SU-DHL-6 (cell line): ENCODE results near the gene RTN4R.

Source experiments
- H2AFZ ChIP-seq: fragments of 200-600 bp; sonication (generic); 2 replicates; pipeline ENCODE4 v1.6.1; 2014; ENCODE audit warnings: low read depth, mild to moderate bottlenecking, moderate library complexity, mixed read lengths, antibody characterized with exemption, low read length; ENCODE audit not compliant: severe bottlenecking
- H3F3A ChIP-seq: fragments of 200-600 bp; shearing (Covaris generic); 2 replicates; pipeline ENCODE4 v1.6.0; 2016; ENCODE audit warnings: antibody characterized with exemption, mild to moderate bottlenecking; ENCODE audit not compliant: insufficient read depth
- H3K27ac ChIP-seq: fragments of 200-600 bp; sonication (generic); 2 replicates; pipeline ENCODE4 v1.5.1; 2016; ENCODE audit warnings: low read depth, mild to moderate bottlenecking, low read length, moderate library complexity, mixed read lengths
- H3K27me3 ChIP-seq: fragments of 200-600 bp; sonication (generic), shearing (Covaris generic); 2 replicates; pipeline ENCODE4 v1.6.0; 2014; ENCODE audit warnings: mild to moderate bottlenecking, low read length
- H3K36me3 ChIP-seq: fragments of 200-600 bp; sonication (generic); 2 replicates; pipeline ENCODE4 v1.6.1; 2014; ENCODE audit warnings: mild to moderate bottlenecking, low read length, mixed read lengths
- H3K4me2 ChIP-seq: fragments of 300-600, 200-600 bp; shearing (Covaris generic), sonication (generic); 2 replicates; pipeline ENCODE4 v1.6.0; 2014; ENCODE audit warnings: low read length, low read depth, mild to moderate bottlenecking; ENCODE audit not compliant: poor library complexity, severe bottlenecking
- H3K4me3 ChIP-seq: fragments of 200-600 bp; sonication (generic); 2 replicates; pipeline ENCODE4 v1.5.1; 2014; ENCODE audit warnings: antibody characterized with exemption, low read length, mild to moderate bottlenecking, mixed read lengths; ENCODE audit not compliant: insufficient read depth, poor library complexity, severe bottlenecking
- H3K79me2 ChIP-seq: fragments of 200-600 bp; sonication (generic); 2 replicates; pipeline ENCODE4 v1.6.1; 2014; ENCODE audit warnings: mild to moderate bottlenecking, low read length, moderate library complexity; ENCODE audit not compliant: insufficient read depth
- H3K9ac ChIP-seq: fragments of 200-600 bp; sonication (generic); 2 replicates; pipeline ENCODE4 v1.7.0; 2014; ENCODE audit warnings: mild to moderate bottlenecking, low read length
- H3K9me2 ChIP-seq: fragments of 200-600 bp; sonication (generic); replicated peaks from 2 replicates; pipeline ENCODE4 v1.6.1; 2014; ENCODE audit warnings: low read length; ENCODE audit not compliant: insufficient read depth
- H3K9me3 ChIP-seq: fragments of 200-600 bp; sonication (generic); 2 replicates; pipeline ENCODE4 v1.6.1; 2014; ENCODE audit warnings: low read length, mixed read lengths; ENCODE audit not compliant: insufficient read depth
- H4K20me1 ChIP-seq: fragments of 200-600 bp; sonication (generic); 2 replicates; pipeline ENCODE4 v1.6.1; 2014; ENCODE audit warnings: low read depth, mild to moderate bottlenecking, antibody characterized with exemption, low read length, moderate library complexity, mixed read lengths
- EZH2phosphoT487 ChIP-seq: fragments of 200-600 bp; sonication (generic), shearing (Covaris generic); conservative IDR thresholded peaks from 2 replicates; pipeline ENCODE4 v1.6.1; 2018; ENCODE audit warnings: mild to moderate bottlenecking, antibody characterized with exemption, low read length, moderate library complexity, mixed read lengths
- TF ChIP-seq, protein P1 (sequence below): fragments of 200-600 bp; sonication (generic); IDR thresholded peaks from one replicate; pipeline ENCODE4 v1.5.1; 2017; ENCODE audit warnings: antibody characterized with exemption, mild to moderate bottlenecking, low read length, moderate library complexity; ENCODE audit not compliant: insufficient read depth, poor library complexity, severe bottlenecking

The RTN4R gene

DNA sequence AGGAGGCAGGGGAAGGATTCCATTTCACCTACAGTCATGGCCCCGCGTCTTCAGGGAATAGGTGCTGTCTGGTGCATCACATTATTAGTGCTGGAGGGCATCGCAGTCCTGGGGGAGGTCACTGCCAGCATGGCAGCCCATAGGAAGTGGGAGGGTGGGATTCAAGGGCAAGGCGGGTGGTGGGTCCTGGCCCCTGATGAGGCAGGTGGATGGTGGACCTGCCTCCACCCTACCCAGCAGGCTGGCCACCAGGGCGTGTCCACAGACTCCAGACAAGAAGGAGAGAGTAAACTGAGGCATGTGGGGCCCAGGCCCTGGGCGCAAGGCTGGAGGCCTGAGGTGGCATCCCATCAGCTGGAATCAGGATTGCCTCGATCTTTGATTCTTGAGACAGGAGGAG is 53.3 kb downstream of the RTN4R start:
- Histone ChIP-seq H4K20me1 (no peaks in the 10 kb centered on the region), H3K4me2 (no peak overlapping the region), H3K79me2 (no peaks in the 10 kb centered on the region), H3K9ac (no peak overlapping the region), H3K9me3 (no peaks in the 10 kb centered on the region), H3K9me2 (no peaks in the 10 kb centered on the region), H3K4me3 (no peak overlapping the region), H3F3A (no peaks in the 10 kb centered on the region), H3K36me3 (no peaks in the 10 kb centered on the region), H3K27ac (no peak overlapping the region), H2AFZ (no peak overlapping the region), H3K27me3 (no peaks in the 10 kb centered on the region)
- TF ChIP-seq EZH2phosphoT487, result no peak
- TF ChIP-seq, protein P1, sequence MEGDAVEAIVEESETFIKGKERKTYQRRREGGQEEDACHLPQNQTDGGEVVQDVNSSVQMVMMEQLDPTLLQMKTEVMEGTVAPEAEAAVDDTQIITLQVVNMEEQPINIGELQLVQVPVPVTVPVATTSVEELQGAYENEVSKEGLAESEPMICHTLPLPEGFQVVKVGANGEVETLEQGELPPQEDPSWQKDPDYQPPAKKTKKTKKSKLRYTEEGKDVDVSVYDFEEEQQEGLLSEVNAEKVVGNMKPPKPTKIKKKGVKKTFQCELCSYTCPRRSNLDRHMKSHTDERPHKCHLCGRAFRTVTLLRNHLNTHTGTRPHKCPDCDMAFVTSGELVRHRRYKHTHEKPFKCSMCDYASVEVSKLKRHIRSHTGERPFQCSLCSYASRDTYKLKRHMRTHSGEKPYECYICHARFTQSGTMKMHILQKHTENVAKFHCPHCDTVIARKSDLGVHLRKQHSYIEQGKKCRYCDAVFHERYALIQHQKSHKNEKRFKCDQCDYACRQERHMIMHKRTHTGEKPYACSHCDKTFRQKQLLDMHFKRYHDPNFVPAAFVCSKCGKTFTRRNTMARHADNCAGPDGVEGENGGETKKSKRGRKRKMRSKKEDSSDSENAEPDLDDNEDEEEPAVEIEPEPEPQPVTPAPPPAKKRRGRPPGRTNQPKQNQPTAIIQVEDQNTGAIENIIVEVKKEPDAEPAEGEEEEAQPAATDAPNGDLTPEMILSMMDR, result no peak

DNA sequence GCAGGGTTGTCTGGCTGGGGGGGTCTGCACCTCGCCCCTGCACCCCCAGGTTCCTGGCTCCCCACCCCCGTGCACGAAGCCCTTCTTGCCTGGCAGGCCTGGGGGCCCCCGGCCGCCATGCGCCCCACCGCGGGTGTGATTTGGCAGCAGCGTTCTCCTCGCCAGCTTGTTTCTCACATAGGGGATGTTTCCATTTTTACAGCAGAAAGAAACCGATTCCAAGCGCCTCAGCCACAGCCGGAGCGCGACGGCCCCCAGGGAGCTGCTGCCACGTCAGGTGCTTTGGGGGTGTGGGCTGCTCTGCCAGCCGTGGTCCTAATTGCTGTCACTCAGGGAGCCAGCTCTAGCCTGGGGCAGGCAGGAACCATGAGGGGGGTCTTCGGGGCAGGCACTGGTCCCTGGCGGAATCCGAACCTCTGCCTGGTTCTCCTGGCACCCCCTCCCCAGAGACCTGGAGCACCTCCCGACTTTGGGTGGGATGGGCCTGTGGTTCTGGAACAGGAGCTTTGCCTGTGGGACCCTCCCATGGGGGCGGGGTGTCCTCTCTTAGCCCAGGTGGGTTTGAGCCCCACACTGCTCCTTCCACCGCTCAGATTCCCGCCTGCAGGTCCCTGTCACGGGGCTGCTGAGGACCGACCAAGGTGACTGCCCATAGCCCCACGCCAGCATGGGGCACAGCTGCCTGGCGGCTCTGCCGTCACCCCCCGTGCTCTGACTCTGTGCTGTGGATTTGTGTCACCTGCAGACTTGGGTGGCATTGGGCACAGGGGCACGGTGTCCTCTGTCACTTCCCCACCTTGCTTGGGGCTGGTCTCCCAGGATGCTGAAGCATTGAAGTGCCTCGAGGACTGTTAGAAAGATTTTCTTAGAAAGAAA is 54.0 kb downstream of the RTN4R start:
- Histone ChIP-seq H3K4me2 (no peak overlapping the region), H3K4me3 (no peak overlapping the region), H3K79me2 (no peaks in the 10 kb centered on the region), H3K27ac (no peak overlapping the region), H4K20me1 (no peaks in the 10 kb centered on the region), H3K9me2 (no peaks in the 10 kb centered on the region), H2AFZ (no peak overlapping the region), H3K36me3 (no peaks in the 10 kb centered on the region), H3K27me3 (no peaks in the 10 kb centered on the region), H3K9me3 (no peaks in the 10 kb centered on the region), H3K9ac (no peak overlapping the region), H3F3A (no peaks in the 10 kb centered on the region)
- TF ChIP-seq EZH2phosphoT487, result no peak
- TF ChIP-seq, protein P1, result no peak

DNA sequence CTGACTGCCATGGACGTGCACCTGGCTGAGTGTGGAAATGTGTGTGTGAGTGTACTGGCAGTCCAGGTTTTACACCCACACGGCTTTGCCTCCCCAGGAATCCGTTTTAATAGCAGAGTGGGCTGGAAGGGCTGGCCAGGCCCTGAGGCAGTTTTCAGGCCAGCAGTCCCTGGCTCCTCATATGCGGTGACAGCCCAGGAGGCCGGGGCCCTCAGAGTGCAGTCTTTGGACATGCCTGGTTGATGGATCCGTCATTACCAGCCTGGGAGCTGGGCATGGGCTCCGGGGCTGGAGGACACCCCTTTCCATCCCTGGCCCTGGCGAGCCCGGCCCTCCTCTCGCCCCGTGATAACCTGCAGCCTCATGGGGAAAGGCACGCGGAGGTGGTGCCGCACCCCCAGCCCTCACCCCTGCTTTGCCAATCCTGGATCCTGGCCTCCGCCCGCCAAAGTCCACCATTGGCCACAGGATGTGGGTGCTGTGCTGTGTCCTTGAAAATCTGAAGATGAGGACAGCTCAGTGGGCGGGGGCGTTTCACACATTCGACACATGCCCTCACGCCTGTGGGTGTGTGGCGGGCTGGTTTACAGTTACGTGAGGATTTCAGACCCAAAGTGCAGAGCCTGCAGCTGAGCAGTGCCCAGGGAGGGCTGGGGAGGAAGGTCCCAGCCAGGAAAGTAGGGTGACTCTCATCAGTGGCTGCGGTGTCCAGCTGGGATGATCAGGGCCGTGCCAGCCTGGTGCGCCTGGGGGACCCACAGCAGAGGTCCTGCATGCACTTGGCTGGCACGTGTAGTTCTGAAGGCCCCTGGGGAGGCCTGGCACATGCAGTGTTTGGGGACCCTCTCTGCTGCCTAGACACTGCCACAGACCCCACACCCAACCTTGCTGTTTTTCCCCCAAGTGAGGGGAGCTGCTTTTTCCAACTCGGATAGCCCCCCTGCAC is 55.1 kb downstream of the RTN4R start:
- Histone ChIP-seq H2AFZ (no peak overlapping the region), H3K27me3 (no peaks in the 10 kb centered on the region), H3K9me3 (no peaks in the 10 kb centered on the region), H4K20me1 (no peaks in the 10 kb centered on the region), H3K4me2 (no peak overlapping the region), H3K36me3 (no peaks in the 10 kb centered on the region), H3K27ac (no peak overlapping the region), H3K4me3 (no peak overlapping the region), H3F3A (no peaks in the 10 kb centered on the region), H3K9ac (no peak overlapping the region), H3K9me2 (no peaks in the 10 kb centered on the region), H3K79me2 (no peaks in the 10 kb centered on the region)
- TF ChIP-seq EZH2phosphoT487, result no peak
- TF ChIP-seq, protein P1, result no peak
